ENCODE data around the gene GRIP2. TPM values are rescaled to one million over a fixed set of nuclear protein-coding genes. Genes with fewer than 3 reads are reported as not detected.

Gene GRIP2
- polyA plus RNA-seq, 3 donors from 2014 or later, result not detected

DNA sequence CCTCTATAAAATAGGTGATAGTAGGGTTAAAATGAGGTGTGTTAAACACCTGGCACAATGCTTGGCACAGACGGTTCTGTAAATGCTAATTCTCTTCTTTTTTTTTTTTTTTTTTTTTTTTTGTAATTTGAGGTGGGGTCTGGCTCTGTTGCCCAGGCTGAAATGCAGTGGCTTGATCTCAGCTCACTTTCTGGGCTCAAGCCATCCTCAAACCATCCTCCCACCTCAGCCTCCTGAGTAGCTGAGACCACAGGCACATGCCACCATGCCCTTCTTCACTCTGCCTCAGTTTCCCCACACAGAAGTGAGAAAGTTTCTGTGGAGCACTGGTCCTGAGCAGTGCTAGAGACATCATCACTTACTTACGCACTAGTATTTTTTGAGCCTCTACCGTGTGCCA, 80.4 kb downstream of the GRIP2 start:
- no peak overlapping the region for H3K4me3 Mint-ChIP-seq
- H3K9me3 Mint-ChIP-seq, result no peaks in the 10 kb centered on the region
- peak overlapping the region in 1 of 6 donors; percentile 69 for H3K27ac Mint-ChIP-seq
- peaks cover 11 to 12% of the 10 kb centered on the region in 2 donors for H3K4me1 Mint-ChIP-seq
- no peak for DNase-seq
- peaks cover 0 to 6% (median 1%) of the 10 kb centered on the region in 3 donors for H3K27me3 Mint-ChIP-seq (ENCODE audit: low read depth in 3 of 3)
- peaks cover 0 to 13% (median 10%) of the 10 kb centered on the region in 3 donors for H3K36me3 Mint-ChIP-seq

DNA sequence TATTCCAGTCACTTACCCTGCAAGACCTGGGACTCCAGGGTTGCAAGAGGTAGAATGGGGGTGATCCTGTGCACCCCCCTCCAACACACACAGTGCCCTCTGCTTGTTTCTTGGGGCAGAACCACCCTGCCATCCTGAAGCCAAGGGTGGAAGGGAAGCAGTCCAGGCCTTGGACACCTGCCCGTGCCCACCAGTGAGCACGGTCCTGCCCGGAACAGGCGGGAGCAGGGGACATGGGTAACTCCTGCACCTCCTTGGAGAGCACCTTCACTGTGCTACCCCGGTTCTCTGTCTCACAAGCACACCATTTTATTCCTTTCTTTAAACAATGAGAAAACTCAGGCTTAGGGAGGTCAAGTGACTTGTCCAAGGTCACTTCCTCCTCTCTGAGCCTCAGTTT, 80.8 kb downstream of the GRIP2 start:
- Mint-ChIP-seq H3K4me1 (peaks cover 11 to 12% of the 10 kb centered on the region in 2 donors), H3K9me3 (no peaks in the 10 kb centered on the region), H3K4me3 (no peak overlapping the region), H3K27me3 (ENCODE audit: low read depth in 3 of 3) (peaks cover 0 to 6% (median 1%) of the 10 kb centered on the region in 3 donors), H3K36me3 (peaks cover 0 to 16% (median 10%) of the 10 kb centered on the region in 3 donors), H3K27ac (peak overlapping the region in 1 of 6 donors; percentile 34)
- no peak for DNase-seq

DNA sequence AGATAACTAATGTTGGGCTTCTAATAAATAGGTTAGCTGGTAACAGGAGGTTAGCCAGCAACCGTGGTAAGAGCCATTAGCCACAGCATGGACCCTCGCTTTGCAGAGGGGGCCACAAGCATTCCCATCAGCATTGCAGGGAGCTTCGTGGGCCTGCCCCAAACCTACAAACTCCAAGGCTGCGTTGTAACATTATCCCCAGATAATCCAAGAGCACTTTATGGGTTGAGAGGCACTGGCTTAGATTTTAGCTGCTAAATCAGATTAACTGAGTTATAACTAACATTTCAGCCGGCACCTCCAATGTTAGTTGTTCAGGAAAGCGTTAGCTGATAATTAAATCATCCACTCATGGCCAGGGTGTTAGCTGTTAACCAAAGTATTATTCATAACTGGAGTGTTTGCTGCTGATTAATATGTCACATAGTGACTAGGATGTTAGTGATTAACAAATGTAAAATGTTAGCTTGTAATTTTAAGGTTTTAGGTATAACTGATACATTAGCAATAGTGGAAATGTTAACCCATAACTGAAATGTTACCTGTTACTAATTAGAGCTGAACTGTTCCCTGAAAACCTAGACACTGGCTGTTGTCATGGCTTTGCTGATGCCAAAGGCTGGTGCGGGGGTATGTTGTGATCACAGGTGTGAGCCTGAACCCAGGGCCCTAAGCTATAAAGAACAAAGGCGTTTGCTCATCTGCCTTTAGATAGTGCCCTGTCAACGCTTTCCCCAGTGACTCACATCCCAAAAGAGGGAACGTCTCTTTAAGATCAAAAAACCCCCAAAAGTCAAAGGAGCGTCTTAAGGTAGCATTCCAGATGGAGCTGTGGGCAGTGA, 81.5 kb downstream of the GRIP2 start:
- peaks cover under 1 to 6% (median 4%) of the 10 kb centered on the region in 3 donors for H3K27me3 Mint-ChIP-seq (ENCODE audit: low read depth in 3 of 3)
- no peaks in the 10 kb centered on the region for H3K9me3 Mint-ChIP-seq
- no peak for DNase-seq
- H3K27ac Mint-ChIP-seq, result peak overlapping the region in 2 of 6 donors; percentile 29 to 34
- H3K4me3 Mint-ChIP-seq, result no peak overlapping the region
- H3K36me3 Mint-ChIP-seq, result peaks cover 0 to 16% (median 10%) of the 10 kb centered on the region in 3 donors
- peaks cover 11 to 12% of the 10 kb centered on the region in 2 donors for H3K4me1 Mint-ChIP-seq

DNA sequence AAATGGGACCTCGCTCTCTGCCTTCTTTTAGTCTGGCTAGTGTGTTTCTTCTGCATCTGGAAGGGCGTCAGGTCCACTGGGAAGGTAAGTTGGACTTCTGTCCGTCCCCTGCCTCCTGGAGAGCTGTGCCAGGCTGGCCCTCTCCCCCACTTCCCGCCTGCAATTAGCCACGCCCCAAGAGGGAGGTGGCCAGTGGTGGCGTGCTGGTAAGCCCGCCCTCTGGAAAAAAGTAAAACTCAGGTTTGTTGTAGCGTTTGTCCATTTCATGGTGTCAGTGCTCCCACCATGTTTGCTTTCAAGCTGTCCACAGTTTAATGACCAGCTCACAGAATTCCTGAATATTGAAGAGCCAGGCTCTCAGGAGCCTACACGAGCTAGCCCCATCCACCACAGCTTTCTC, 82.1 kb downstream of the GRIP2 start:
- peak overlapping the region in 1 of 6 donors; percentile 29 for H3K27ac Mint-ChIP-seq
- no peak for DNase-seq
- no peaks in the 10 kb centered on the region for H3K9me3 Mint-ChIP-seq
- H3K4me3 Mint-ChIP-seq, result no peak overlapping the region
- peaks cover 3 to 6% (median 4%) of the 10 kb centered on the region in 3 donors for H3K27me3 Mint-ChIP-seq (ENCODE audit: low read depth in 3 of 3)
- H3K4me1 Mint-ChIP-seq, result peaks cover 11 to 12% of the 10 kb centered on the region in 2 donors
- peaks cover 0 to 16% (median 10%) of the 10 kb centered on the region in 3 donors for H3K36me3 Mint-ChIP-seq

DNA sequence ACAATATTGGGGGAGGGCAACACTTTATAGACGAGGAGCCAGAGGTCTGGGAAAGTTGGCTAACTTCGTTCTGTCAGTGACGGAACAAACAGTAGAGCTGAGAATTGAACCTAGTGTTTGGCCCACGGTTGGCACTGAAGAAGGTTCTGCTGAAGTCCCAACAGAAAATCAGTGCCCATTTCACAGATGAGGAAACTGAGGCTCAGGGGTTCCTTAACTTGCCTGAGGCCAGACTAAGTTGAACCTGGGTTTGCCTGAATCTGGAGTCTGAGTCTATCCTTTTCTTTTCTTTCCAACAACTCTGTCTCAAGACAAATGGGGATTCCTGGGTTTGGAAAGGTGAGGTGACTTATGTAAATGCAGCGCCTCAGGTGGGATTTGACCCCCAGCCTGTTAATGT, 82.7 kb downstream of the GRIP2 start:
- no peak for DNase-seq
- peaks cover 11 to 12% of the 10 kb centered on the region in 2 donors for H3K4me1 Mint-ChIP-seq
- peak overlapping the region in 1 of 6 donors; percentile 22 for H3K27ac Mint-ChIP-seq

DNA sequence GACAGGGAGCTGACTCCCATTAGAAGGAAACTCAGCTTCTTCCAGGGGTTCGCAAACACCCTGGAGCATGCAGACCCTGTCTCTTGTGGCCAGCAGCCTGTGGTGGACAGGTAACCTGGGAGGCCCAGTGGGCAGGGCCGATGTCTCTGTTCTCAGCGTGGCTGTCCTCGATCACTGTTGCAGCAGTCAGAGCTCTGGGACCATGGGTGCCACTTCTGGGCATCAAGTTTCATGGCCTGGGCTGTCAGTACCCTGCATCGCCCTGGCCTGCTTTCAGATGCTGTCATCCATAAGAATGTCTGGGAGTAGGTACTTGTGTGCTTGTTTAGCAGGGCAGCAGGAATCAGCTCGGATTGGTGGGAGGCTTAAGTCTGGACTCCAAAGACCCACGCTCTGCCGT, 83.3 kb downstream of the GRIP2 start:
- Mint-ChIP-seq H3K4me3 (no peak overlapping the region), H3K27ac (no peak overlapping the region)

More for the DNA sequence above, 82.7 kb downstream of the GRIP2 start:
- Mint-ChIP-seq H3K27me3 (ENCODE audit: low read depth in 3 of 3) (peaks cover 3 to 6% (median 4%) of the 10 kb centered on the region in 3 donors), H3K9me3 (no peaks in the 10 kb centered on the region), H3K36me3 (peaks cover 0 to 16% (median 10%) of the 10 kb centered on the region in 3 donors), H3K4me3 (no peak overlapping the region)

DNA sequence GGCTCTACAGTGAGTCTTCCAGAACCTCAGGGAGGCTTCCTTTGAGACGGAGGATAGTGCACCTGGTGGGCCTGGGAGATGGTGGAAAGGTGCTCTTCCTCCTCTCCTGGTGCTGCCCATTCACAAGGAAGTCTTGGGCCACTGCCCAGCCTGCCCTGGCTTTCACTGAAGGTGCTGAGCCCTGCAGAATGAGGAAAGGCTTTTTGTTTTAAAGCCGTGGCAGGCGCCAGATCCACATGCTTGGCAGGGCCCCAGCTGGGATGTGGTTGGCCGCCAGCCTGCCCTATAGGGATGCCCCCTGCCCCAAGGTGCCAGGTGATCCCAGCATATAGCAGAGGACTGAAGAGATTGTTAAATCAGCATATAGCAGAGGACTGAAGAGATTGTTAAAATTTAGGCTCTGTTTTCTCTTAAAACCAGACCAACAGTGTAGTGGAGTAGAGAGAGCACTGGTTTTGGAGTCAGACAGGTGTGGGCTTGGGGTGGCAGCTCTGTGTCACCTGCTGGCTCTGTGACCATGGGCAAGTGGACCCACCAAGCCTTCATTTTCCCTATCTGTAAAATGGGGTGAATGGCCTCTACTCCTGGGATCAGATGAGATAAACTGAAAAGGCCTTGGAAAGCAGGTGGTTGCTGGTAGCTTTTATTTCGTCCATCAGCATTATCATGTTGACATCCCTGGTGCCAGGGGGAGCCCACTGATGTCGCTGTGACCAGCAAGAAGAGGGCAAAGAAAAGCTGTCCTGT, 84.4 kb downstream of the GRIP2 start:
- peaks cover 0 to 22% (median 18%) of the 10 kb centered on the region in 3 donors for H3K36me3 Mint-ChIP-seq
- peaks cover 7 to 8% of the 10 kb centered on the region in 2 donors for H3K4me1 Mint-ChIP-seq
- no peak overlapping the region for H3K27ac Mint-ChIP-seq
- no peaks in the 10 kb centered on the region for H3K9me3 Mint-ChIP-seq
- no peak overlapping the region for H3K4me3 Mint-ChIP-seq
- no peak for DNase-seq
- H3K27me3 Mint-ChIP-seq (ENCODE audit: low read depth in 3 of 3), result peaks cover 3 to 7% (median 4%) of the 10 kb centered on the region in 3 donors

More for the DNA sequence above, 83.3 kb downstream of the GRIP2 start:
- H3K4me1 Mint-ChIP-seq, result peaks cover 11 to 12% of the 10 kb centered on the region in 2 donors
- H3K36me3 Mint-ChIP-seq, result peaks cover 0 to 16% (median 10%) of the 10 kb centered on the region in 3 donors
- no peak for DNase-seq
- peaks cover 3 to 6% (median 4%) of the 10 kb centered on the region in 3 donors for H3K27me3 Mint-ChIP-seq (ENCODE audit: low read depth in 3 of 3)
- H3K9me3 Mint-ChIP-seq, result no peaks in the 10 kb centered on the region

DNA sequence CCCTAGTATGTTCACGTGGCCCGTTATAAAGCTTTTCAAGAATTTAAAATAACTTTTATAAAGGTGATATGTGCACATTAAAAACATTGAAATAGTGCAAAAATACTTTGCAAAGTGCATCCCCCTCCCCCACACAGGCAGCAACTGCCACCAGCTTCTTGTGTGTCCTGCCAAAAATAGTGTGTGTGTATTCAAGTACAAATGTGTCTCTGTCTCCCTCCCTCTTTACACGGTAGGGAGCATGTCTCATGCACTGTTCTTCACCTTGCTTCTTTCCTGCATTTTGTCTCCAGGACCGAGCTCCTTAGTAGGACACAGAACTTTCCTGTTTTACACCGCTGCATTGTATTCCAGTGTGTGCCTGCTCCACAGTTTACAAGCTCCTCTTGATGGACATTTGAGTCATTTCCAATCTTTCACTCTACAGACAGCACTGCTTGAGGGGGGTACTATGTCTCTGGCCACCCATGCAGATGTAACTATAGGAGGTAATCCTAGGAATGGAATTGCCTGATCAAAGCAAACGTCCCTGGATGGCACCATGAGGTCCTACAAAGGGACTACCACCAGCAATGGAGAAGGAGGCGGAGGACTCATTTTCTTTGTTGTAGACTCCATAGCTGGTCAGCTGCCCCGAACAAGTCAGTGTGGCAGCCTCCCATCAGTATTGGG, 85.4 kb downstream of the GRIP2 start:
- H3K27ac Mint-ChIP-seq, result peak overlapping the region in 1 of 6 donors; percentile 35
- peaks cover 3 to 7% (median 4%) of the 10 kb centered on the region in 3 donors for H3K27me3 Mint-ChIP-seq (ENCODE audit: low read depth in 3 of 3)
- H3K4me1 Mint-ChIP-seq, result no peaks in the 10 kb centered on the region
- no peak overlapping the region for H3K4me3 Mint-ChIP-seq
- no peak for DNase-seq
- H3K36me3 Mint-ChIP-seq, result peaks cover 0 to 17% (median 14%) of the 10 kb centered on the region in 3 donors
- H3K9me3 Mint-ChIP-seq, result no peaks in the 10 kb centered on the region

DNA sequence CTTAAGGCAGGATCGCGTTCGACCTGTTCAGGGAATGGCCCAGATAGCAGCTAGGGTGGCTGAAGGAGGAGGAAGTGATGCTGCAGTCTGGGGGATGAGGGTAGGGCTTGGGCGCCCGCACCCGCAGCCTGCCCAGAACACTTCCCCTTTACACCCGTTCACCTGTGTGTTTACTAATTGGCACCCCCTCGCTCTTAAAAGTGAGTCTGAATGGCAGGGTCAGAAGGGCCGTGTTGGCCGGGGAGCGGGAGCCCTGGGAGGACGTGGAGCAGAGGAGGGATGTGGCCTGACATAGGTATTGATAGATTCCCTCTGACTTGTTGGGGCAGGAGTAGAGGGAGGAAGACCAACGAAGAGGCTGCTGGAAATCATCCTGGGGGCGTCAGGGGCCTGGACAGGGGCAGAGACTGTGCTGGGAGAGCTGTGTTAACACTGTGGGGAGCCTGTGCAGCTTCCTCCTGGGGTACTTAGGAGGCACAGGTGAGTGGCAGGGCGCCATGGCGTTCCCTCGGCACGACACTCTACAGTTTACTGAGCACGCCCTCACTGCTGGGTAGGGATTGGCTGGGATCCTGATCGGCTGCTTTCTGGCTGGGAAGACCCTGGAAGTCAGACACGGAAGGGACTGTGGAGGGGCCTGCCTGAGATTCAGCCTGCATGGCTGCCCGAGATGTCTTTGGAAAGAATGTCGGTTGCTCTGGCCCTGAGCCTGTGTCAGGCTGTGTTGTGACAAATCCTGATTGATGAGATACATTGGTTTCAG, 86.1 kb downstream of the GRIP2 start:
- Mint-ChIP-seq H3K27ac (no peak overlapping the region), H3K4me1 (no peaks in the 10 kb centered on the region), H3K9me3 (no peaks in the 10 kb centered on the region), H3K27me3 (ENCODE audit: low read depth in 3 of 3) (peaks cover 3 to 5% (median 3%) of the 10 kb centered on the region in 3 donors), H3K36me3 (peaks cover 0 to 15% (median 13%) of the 10 kb centered on the region in 3 donors), H3K4me3 (no peak overlapping the region)
- no peak for DNase-seq

DNA sequence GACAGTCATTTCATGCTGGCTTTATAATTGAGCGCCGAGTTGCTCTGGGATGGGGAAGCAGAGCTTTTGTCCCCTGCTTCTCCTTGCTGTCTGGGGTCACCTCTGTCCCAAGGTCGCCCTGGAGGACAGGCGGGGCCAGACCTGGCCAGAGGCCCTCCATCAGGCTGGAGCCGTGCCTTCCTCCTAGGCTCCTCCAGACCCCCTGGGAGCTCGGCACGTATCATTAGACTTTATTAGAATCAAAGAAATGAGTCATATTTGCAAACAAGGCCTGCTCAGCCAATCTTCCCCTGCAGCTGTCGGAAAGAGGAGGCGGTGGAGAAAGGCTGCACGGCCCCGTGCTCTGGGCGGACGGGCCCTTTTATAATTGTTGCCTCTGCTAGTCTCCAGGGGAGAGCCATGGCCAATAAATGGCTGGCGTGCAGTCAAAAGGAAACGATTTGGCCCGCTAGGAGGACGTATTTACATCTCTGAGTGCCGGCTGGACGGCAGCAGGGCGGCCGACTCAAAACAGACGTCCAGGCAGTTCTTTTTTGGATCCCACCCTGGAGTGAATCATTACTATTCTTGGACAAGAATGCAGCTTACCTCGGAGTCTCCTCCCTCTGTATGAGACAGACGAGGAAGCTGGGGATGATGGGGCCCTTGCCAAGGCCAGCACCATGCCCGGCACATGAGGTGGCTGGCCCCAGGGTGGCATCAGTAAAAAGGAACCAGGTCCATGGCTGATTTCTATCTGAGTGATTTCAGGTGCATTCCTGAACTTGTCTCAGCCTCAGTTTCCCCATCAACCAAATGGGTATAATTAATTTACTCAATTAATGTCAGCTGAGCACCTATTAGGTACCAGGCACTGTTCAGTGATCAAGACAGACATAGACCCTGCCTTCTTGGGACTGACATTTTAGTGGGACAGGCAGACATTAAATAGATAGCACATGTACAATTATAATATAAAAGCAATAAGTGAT, 87.1 kb downstream of the GRIP2 start:
- no peak for DNase-seq
- H3K27me3 Mint-ChIP-seq (ENCODE audit: low read depth in 3 of 3), result peaks cover 2 to 3% (median 3%) of the 10 kb centered on the region in 3 donors
- peaks cover 7 to 20% (median 15%) of the 10 kb centered on the region in 3 donors for H3K36me3 Mint-ChIP-seq
- H3K4me3 Mint-ChIP-seq, result no peak overlapping the region
- no peaks in the 10 kb centered on the region for H3K4me1 Mint-ChIP-seq
- H3K27ac Mint-ChIP-seq, result peak overlapping the region in 1 of 6 donors; percentile 46
- H3K9me3 Mint-ChIP-seq, result no peaks in the 10 kb centered on the region

DNA sequence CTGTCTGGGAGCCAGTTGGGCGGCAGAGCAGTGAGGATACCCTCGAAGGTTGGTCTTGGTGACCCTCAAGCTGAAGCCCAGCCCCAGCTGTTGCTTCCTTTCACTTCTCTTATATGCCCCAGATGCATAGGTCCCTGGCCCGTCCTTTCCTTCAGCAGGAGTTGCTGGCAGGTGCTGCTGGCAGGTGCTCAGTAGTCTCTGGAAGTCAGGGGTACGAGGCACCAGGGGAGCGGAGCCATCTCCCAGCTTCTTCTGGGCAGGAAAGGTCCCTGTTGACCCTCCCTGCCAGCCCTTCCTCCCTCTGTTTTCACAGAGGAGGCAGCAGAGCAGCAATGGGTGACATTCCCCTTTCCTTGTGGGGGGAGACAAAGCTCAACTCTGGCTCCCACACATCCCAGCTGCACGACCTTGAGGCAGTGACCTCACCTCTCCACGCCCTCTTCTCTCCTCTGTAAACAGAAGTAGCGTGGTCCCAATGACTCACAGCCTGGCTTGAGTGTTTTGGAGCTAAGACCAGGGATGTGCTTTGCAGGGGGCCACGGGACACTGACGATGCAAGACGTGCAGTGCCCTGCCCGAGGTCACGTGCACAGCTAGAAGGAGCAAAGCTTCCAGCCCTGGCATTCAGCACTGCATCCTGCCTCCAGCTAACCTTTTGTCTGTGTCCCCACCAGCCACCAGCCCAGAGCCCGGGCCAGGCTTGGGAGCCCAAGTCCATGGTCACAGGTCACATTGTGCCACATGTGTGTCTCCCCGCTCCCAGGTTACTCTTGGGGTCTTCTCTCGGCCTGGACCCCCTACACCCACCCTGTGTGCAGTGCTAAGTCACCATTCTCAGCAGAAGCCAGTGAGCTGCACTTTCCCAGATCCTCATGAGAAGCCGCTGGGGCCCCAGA, 88.0 kb downstream of the GRIP2 start:
- no peak for DNase-seq
- Mint-ChIP-seq H3K4me3 (no peak overlapping the region), H3K4me1 (no peaks in the 10 kb centered on the region), H3K9me3 (no peaks in the 10 kb centered on the region), H3K27ac (peak overlapping the region in 1 of 6 donors; percentile 28), H3K36me3 (peaks cover 16 to 26% (median 25%) of the 10 kb centered on the region in 3 donors), H3K27me3 (ENCODE audit: low read depth in 3 of 3) (peaks cover 2 to 4% (median 3%) of the 10 kb centered on the region in 3 donors)
